ENCODE measurements around the gene PIGB. TPM values are rescaled to one million over a fixed set of nuclear protein-coding genes. Genes with fewer than 3 reads are reported as not detected.
"Not testable (repeated sequence)": the region's sequence is repeated elsewhere in the genome, so short reads cannot be mapped to it uniquely, and the experiment has no call there.

The PIGB gene
- total RNA-seq, 2 donors from 2014 or later, result 27.5 to 32.9 TPM

GRCh38 chr15:55284426-55284825 lies 34.6 kb upstream of the PIGB start:
- H3K27ac Mint-ChIP-seq, result peak overlapping the region; percentile 81
- no peak for ATAC-seq (replicated peaks in 1 of 2)
- no peaks in the 10 kb centered on the region for H3K9me3 Mint-ChIP-seq
- H3K27me3 Mint-ChIP-seq (ENCODE audit: low read depth), result no peaks in the 10 kb centered on the region
- no peak for DNase-seq
- H3K36me3 Mint-ChIP-seq (ENCODE audit: insufficient read depth in 2 of 2), result peaks cover 23 to 32% of the 10 kb centered on the region in 2 donors
- H3K4me3 Mint-ChIP-seq, result peak overlapping the region; percentile 80 to 93
- H3K4me1 Mint-ChIP-seq (ENCODE audit: low read depth), result peaks cover 94% of the 10 kb centered on the region

DNA sequence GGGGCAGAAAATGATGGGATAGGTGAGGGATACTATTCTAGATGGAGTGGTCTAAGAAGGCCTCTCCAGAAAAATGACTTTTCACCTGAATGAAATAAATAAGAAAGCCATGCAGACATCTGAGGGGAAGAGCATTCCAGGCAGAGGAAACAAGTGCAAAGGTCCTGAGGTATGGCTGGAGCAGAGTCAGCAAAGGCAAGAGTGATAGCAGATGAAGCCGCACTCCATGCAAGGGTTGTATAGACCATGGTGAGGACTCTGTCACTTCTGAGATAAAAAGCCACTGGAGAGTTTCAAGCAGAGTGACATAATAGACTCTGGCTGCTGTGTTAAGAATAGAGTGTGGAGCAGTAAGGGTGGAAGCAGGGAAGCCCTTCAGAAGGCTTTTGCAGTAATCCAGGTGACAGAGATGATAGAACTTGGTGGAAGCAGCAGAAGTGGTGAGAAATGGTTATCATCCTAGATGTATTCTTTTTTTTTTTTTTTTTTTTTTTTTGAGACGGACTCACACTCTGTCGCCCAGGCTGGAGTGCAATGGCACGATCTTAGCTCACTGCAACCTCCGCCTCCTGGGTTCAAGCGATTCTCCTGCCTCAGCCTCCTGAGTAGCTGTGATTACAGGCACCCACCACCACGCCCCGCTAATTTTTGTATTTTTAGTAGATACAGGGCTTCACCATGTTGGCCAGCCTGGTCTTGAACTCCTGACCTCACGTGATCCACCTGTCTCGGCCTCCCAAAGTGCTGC lies 32.4 kb upstream of the PIGB start:
- peak overlapping the region; percentile 92 to 93 for H3K4me3 Mint-ChIP-seq
- peaks cover 20 to 32% of the 10 kb centered on the region in 2 donors for H3K36me3 Mint-ChIP-seq (ENCODE audit: insufficient read depth in 2 of 2)
- ATAC-seq (replicated peaks in 1 of 2); H3K27me3 Mint-ChIP-seq (ENCODE audit: low read depth); DNase-seq; H3K9me3 Mint-ChIP-seq: not testable (repeated sequence)
- H3K4me1 Mint-ChIP-seq (ENCODE audit: low read depth), result peaks cover 78% of the 10 kb centered on the region
- H3K27ac Mint-ChIP-seq, result peak overlapping the region; percentile 99

DNA sequence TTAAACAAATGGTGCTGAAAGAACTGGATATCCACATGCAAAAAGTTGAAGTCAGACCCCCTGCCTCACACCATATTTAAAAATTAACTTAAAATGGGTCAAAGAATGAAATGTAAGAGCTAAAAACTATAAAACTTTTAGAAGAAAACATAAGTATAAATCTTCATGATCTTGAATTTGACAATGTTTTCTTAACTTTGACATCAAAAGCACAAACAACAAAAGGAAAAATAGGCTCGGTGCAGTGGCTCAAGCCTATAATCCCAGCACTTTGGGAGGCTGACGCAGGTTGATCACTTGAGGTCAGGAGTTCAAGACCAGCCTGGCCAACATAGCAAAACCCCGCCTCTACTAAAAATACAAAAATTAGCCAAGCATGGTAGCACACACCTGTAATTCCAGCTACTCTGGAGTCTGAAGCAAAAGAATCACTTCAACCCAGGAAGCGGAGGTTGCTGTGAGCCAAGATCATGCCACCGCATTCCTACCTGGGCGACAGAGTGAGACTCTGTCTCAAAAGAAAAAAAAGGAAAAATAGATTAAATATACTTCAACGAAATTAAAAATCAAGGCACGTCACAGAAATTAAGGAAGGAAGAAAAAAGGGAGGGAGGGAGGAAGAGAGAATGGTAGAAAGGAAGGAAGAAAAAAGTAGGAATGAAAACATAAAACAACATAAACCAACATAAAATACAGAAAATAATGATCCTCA lies 30.9 kb upstream of the PIGB start:
- Mint-ChIP-seq H3K36me3 (ENCODE audit: insufficient read depth in 2 of 2) (peaks cover 20 to 29% of the 10 kb centered on the region in 2 donors), H3K27me3 (ENCODE audit: low read depth) (no peaks in the 10 kb centered on the region), H3K4me1 (ENCODE audit: low read depth) (peaks cover 63% of the 10 kb centered on the region), H3K4me3 (peak overlapping the region; percentile 92 to 93), H3K9me3 (no peaks in the 10 kb centered on the region), H3K27ac (peak overlapping the region; percentile 99)
- no peak for ATAC-seq (replicated peaks in 1 of 2)
- DNase-seq, result no peak

DNA sequence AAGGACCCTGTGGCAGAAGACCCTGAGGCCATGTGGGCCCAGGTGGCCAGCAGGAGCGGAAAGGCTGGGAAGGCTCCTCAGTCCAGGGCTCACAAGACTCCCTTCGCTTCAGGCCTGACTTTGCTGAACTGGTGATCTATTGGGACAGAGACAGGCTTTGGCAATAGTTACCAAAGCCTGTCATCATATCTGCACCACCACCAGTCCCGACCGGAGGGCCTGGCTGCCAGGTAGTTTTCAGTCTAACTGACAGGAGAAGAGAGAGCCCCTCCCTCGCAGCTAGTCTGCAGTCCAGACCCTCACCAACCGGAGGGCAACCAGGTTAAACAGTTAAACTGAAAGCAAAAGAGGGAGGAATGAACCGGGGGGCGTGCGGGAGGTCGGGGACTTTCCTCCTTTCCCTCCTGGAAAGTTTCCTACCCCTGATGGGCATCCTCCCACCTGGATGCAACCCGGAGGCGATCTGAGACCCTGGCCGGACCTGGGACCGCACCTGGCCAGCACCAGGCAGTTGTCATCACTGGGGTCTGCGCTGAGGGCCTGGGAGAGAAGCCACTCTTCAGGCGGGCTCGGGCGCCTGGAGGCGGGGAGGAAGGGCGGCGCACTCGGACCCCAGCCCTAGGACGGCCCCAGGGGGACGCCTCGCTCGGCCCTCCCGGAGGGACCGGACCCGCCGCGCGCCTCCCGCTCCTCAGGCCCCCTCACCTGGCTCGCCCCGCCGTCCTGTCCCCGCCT lies 29.8 kb upstream of the PIGB start:
- peak overlapping the region; percentile 92 to 93 for H3K4me3 Mint-ChIP-seq
- H3K4me1 Mint-ChIP-seq (ENCODE audit: low read depth), result peaks cover 52% of the 10 kb centered on the region
- H3K27me3 Mint-ChIP-seq (ENCODE audit: low read depth), result no peaks in the 10 kb centered on the region
- H3K36me3 Mint-ChIP-seq (ENCODE audit: insufficient read depth in 2 of 2), result peaks cover 18 to 29% of the 10 kb centered on the region in 2 donors
- ATAC-seq (replicated peaks in 1 of 2) (peak; percentile 32 to 33), DNase-seq (peak; percentile 47 to 61)
- peak overlapping the region; percentile 99 for H3K27ac Mint-ChIP-seq
- no peaks in the 10 kb centered on the region for H3K9me3 Mint-ChIP-seq

GRCh38 chr15:55289746-55290527 lies 29.1 kb upstream of the PIGB start, which contains the start of gene RAB27A:
Gene RAB27A (minus strand): TSS chr15:55289813. CDS start chr15:55234934, 54,879 bp downstream.
- no peaks in the 10 kb centered on the region for H3K9me3 Mint-ChIP-seq
- peak within 1 kb of the TSS; percentile 99 for H3K27ac Mint-ChIP-seq
- peaks cover 16 to 27% of the 10 kb centered on the region in 2 donors for H3K36me3 Mint-ChIP-seq (ENCODE audit: insufficient read depth in 2 of 2)
- DNase-seq, result peak; percentile 87 to 89
- H3K4me1 Mint-ChIP-seq (ENCODE audit: low read depth), result peaks cover 45% of the 10 kb centered on the region
- no peaks in the 10 kb centered on the region for H3K27me3 Mint-ChIP-seq (ENCODE audit: low read depth)
- peak; percentile 78 to 82 for ATAC-seq (replicated peaks in 1 of 2)
- H3K4me3 Mint-ChIP-seq, result peak within 1 kb of the TSS; percentile 92 to 93

- Mint-ChIP-seq H3K27me3 (ENCODE audit: low read depth) (no peaks in the 10 kb centered on the region), H3K4me3 (peak overlapping the region; percentile 92 to 93), H3K36me3 (ENCODE audit: insufficient read depth in 2 of 2) (peaks cover 16 to 22% of the 10 kb centered on the region in 2 donors), H3K27ac (peak overlapping the region; percentile 95), H3K4me1 (ENCODE audit: low read depth) (peaks cover 38% of the 10 kb centered on the region), H3K9me3 (no peaks in the 10 kb centered on the region)
- DNase-seq (peak; percentile 86 to 87), ATAC-seq (replicated peaks in 1 of 2) (peak; percentile 76 to 78)
Measured at GRCh38 chr15:55290528-55291057, 28.4 kb upstream of the PIGB start.

DNA sequence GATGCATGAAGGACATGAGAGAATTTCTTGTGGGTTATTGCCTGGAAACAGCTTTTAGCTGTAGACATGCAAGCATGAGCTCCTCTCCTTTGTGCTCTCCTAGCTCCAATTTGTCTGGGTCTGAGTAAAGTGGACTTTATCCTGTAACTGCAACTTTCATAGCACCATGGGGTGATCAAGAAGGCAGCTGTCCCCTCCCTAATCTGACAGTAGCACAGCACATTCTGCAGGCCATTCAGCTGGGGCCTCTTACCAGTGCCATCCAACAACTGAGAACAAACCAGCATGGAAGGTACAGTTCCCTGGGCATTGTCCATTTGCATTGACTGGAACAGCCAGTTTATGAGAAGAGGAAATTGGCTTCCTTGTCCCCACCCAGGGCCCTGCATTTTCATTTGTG lies 21.7 kb upstream of the PIGB start:
- ATAC-seq (replicated peaks in 1 of 2) (no peak), DNase-seq (no peak)
- Mint-ChIP-seq H3K27me3 (ENCODE audit: low read depth) (no peaks in the 10 kb centered on the region), H3K9me3 (no peaks in the 10 kb centered on the region), H3K36me3 (ENCODE audit: insufficient read depth in 2 of 2) (no peaks in the 10 kb centered on the region), H3K4me3 (no peak overlapping the region), H3K4me1 (ENCODE audit: low read depth) (no peaks in the 10 kb centered on the region), H3K27ac (no peak overlapping the region)

- not testable (repeated sequence) for H3K27ac Mint-ChIP-seq; H3K4me1 Mint-ChIP-seq (ENCODE audit: low read depth); H3K27me3 Mint-ChIP-seq (ENCODE audit: low read depth); DNase-seq; H3K4me3 Mint-ChIP-seq; ATAC-seq (replicated peaks in 1 of 2); H3K9me3 Mint-ChIP-seq; H3K36me3 Mint-ChIP-seq (ENCODE audit: insufficient read depth in 2 of 2)
Measured at GRCh38 chr15:55302801-55303200, 16.2 kb upstream of the PIGB start.

DNA sequence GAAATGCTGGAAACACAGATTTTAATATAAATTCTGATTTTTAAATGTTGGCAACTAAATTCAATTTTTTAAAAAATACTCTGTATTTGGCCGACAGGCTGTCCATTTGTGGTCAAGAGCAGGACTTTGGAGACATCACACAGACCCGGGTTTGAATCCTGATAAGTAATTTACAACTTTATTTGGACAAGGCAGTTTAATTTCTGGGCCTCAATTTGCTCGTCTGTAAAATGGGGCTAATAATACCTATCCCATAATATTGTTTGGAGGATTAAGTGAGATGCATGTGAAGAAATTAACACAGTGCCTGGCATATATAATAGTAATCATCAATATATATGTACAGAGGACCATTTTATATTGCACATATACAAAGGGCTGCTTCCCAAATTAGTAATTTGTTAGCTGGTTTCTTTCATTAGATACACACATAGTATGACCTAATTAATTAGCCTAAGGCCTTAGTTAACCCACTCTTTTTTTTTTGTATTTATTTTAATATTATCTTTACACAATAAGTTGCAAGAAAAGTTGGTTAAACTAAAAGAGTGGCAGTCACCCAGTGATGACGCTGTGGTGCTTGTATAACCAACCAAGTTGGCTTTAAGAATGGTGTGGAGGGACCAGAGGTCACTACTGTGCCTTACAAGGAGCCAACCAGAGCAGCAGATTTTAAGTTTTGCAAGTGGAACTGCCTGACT lies 665 bp downstream of the PIGB start:
- Mint-ChIP-seq H3K4me1 (ENCODE audit: low read depth) (peaks cover 44% of the 10 kb centered on the region), H3K27me3 (ENCODE audit: low read depth) (no peaks in the 10 kb centered on the region), H3K9me3 (no peaks in the 10 kb centered on the region), H3K36me3 (ENCODE audit: insufficient read depth in 2 of 2) (peaks cover 7 to 17% of the 10 kb centered on the region in 2 donors), H3K4me3 (peak overlapping the region; percentile 96 to 100), H3K27ac (peak overlapping the region; percentile 100)
- DNase-seq (no peak), ATAC-seq (replicated peaks in 1 of 2) (no peak)

DNA sequence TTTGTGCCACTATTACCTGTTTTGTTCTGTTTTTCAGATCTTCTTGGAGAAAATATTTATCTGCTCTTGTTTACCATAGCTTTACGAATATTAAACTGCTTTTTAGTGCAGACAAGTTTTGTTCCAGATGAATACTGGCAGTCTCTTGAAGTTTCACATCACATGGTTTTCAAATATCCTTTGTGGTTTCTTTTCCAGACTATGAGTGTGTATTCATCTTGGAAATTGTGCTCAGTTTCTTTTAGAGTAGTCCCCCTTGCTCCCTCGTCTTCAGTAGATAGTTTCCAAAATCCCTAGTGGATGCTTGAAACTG lies 1.2 kb downstream of the PIGB start:
- DNase-seq (no peak), ATAC-seq (replicated peaks in 1 of 2) (no peak)
- H3K4me3 Mint-ChIP-seq, result peak overlapping the region; percentile 96 to 100
- no peaks in the 10 kb centered on the region for H3K27me3 Mint-ChIP-seq (ENCODE audit: low read depth)
- H3K9me3 Mint-ChIP-seq, result no peaks in the 10 kb centered on the region
- H3K4me1 Mint-ChIP-seq (ENCODE audit: low read depth), result peaks cover 39% of the 10 kb centered on the region
- peaks cover 7 to 17% of the 10 kb centered on the region in 2 donors for H3K36me3 Mint-ChIP-seq (ENCODE audit: insufficient read depth in 2 of 2)
- peak overlapping the region; percentile 71 for H3K27ac Mint-ChIP-seq

GRCh38 chr15:55320963-55321362 lies 1.9 kb downstream of the PIGB start:
- peaks cover 38% of the 10 kb centered on the region for H3K4me1 Mint-ChIP-seq (ENCODE audit: low read depth)

DNA sequence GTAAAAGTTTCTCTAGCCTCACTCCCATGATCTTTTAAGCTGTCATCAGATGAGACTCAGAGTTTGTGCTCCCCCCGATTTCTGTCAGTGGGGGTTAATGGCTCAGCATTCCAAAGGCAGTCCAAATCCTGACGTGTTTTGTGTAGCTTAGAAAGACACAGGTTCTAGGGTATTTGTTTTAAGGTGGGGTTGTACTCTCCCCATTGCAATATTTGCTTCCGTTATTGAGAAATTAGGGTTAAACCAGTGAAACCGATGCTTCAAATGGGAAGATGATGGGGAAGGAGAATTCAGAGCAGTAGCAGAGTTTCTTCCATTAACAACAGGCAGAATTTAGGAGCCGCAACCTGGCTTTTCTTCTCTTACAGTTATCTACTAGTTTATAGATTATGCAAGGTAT lies 3.4 kb downstream of the PIGB start:
- H3K4me3 Mint-ChIP-seq, result no peak overlapping the region
- DNase-seq, result no peak
- H3K9me3 Mint-ChIP-seq, result no peaks in the 10 kb centered on the region
- H3K27me3 Mint-ChIP-seq (ENCODE audit: low read depth), result no peaks in the 10 kb centered on the region
- ATAC-seq (replicated peaks in 1 of 2), result no peak
- H3K4me1 Mint-ChIP-seq (ENCODE audit: low read depth), result peaks cover 27% of the 10 kb centered on the region
- peak overlapping the region; percentile 60 for H3K27ac Mint-ChIP-seq
- peaks cover 7 to 14% of the 10 kb centered on the region in 2 donors for H3K36me3 Mint-ChIP-seq (ENCODE audit: insufficient read depth in 2 of 2)

More at GRCh38 chr15:55320963-55321362, 1.9 kb downstream of the PIGB start:
- Mint-ChIP-seq H3K27me3 (ENCODE audit: low read depth) (no peaks in the 10 kb centered on the region), H3K27ac (no peak overlapping the region), H3K9me3 (no peaks in the 10 kb centered on the region), H3K36me3 (ENCODE audit: insufficient read depth in 2 of 2) (peaks cover 7 to 17% of the 10 kb centered on the region in 2 donors), H3K4me3 (no peak overlapping the region)
- no peak for ATAC-seq (replicated peaks in 1 of 2)
- DNase-seq, result no peak

All from activated T-cell treated with anti-CD3 and anti-CD28 coated beads, Interleukin-2, amount 50 U/mL, for 72 hours (primary cell).